NT2/D1 (cell line): ENCODE results near the gene NEK1.

Experiments used
- DNase-seq: peaks from one replicate; pipeline ENCODE4 v3.0.0-alpha.2; 2011; ENCODE audit warnings: low read depth, low spot score
- H3K27me3 ChIP-seq: 2 replicates; pipeline ENCODE4 v1.6.0; 2011; ENCODE audit warnings: mild to moderate bottlenecking; ENCODE audit not compliant: insufficient read length, insufficient read depth
- H3K36me3 ChIP-seq: 2 replicates; pipeline ENCODE4 v1.6.1; 2011; ENCODE audit warnings: mild to moderate bottlenecking, low read length, mixed read lengths; ENCODE audit not compliant: insufficient read depth, insufficient read length
- H3K4me1 ChIP-seq: 2 replicates; pipeline ENCODE4 v1.5.1; 2011; ENCODE audit not compliant: insufficient read depth, insufficient read length
- H3K4me3 ChIP-seq: 2 replicates; pipeline ENCODE4 v1.5.1; 2011; ENCODE audit warnings: low read depth; ENCODE audit not compliant: insufficient read length
- H3K9ac ChIP-seq: 2 replicates; pipeline ENCODE4 v1.6.0; 2011; ENCODE audit warnings: low read depth; ENCODE audit not compliant: insufficient read length
- H3K9me3 ChIP-seq: 2 replicates; pipeline ENCODE4 v1.5.1; 2011; ENCODE audit warnings: mild to moderate bottlenecking, low read length; ENCODE audit not compliant: insufficient read depth
- SUZ12 ChIP-seq: IDR thresholded peaks from 2 replicates; pipeline ENCODE4 v1.6.1; 2011; ENCODE audit not compliant: insufficient read length, insufficient read depth; ENCODE audit errors: extremely low read depth
- YY1 ChIP-seq: IDR thresholded peaks from 2 replicates; pipeline ENCODE4 v1.6.1; 2011; ENCODE audit not compliant: insufficient read length, insufficient read depth
- ZNF274 ChIP-seq: IDR thresholded peaks from 2 replicates; pipeline ENCODE4 v1.6.1; 2011; ENCODE audit warnings: mild to moderate bottlenecking, low read depth, low read length

The NEK1 gene

DNA sequence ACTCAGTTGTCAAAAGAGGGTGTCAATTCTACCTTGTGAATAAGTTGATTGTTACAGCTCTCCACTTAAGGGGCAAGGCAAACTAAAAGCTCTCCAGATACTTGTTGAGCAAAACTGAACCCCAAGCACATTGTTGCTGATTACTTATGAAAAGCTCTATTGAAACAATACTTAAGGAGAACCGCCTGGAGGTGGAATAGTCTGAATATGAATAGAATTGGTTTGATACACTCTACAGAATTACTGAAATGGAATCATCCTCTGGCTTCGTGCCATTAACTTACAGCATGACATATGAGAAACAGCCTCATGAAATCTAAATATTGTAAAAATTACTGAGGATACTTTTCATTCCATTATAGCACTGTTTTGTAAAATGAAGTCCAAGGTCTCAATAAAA lies 214.6 kb downstream of the NEK1 start:
- Histone ChIP-seq H3K4me1 (no peaks in the 10 kb centered on the region), H3K27me3 (no peaks in the 10 kb centered on the region), H3K4me3 (no peak overlapping the region), H3K9me3 (no peaks in the 10 kb centered on the region), H3K9ac (no peak overlapping the region), H3K36me3 (no peaks in the 10 kb centered on the region)
- TF ChIP-seq ZNF274 (no peak), SUZ12 (no peak), YY1 (no peak)
- no peak for DNase-seq

DNA sequence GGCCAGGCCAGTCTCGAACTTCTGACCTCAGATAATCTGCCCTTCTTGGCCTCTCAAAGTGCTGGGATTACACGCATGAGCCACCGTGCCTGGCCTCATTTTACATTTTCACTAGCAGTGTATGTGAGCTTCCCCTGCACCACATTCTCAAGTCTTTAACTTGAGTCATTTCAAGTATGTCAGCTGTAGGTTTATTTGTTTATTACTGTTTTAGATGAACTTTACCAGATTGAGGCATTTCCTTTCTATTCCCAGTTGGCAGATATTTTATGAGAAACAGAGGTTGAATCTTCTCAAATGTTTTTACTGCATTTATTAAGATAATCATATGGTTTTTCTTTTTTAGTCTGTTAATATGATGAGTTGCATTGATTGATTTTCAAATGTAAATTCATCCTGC lies 227.0 kb downstream of the NEK1 start:
- Histone ChIP-seq H3K4me1 (no peaks in the 10 kb centered on the region), H3K36me3 (no peaks in the 10 kb centered on the region), H3K27me3 (no peaks in the 10 kb centered on the region), H3K9me3 (no peaks in the 10 kb centered on the region), H3K9ac (no peak overlapping the region), H3K4me3 (no peak overlapping the region)
- DNase-seq = no peak
- no peak for TF ChIP-seq SUZ12
- no peak for TF ChIP-seq YY1
- no peak for TF ChIP-seq ZNF274

DNA sequence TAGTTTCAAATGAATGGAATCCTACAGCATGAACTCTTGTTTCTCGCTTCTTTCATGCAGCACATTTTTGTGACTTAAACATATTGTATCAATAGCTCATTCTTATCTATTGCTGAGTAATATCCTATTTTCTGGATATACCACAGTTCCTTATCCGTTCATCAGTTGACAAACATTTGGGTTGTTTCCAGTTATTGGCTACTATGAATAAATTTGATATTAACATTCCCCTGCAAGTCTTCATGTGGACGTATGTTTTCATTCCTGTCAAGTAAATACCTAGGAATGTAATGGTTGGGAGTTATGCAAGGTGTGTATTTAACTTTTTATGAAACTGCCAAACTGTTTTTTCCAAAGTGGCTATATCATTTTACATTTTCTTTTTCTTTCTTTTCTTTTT lies 227.6 kb downstream of the NEK1 start:
- Histone ChIP-seq H3K9me3 (no peaks in the 10 kb centered on the region), H3K4me3 (no peak overlapping the region), H3K9ac (no peak overlapping the region), H3K36me3 (no peaks in the 10 kb centered on the region), H3K4me1 (no peaks in the 10 kb centered on the region), H3K27me3 (no peaks in the 10 kb centered on the region)
- TF ChIP-seq SUZ12 (no peak), ZNF274 (no peak), YY1 (no peak)
- no peak for DNase-seq

DNA sequence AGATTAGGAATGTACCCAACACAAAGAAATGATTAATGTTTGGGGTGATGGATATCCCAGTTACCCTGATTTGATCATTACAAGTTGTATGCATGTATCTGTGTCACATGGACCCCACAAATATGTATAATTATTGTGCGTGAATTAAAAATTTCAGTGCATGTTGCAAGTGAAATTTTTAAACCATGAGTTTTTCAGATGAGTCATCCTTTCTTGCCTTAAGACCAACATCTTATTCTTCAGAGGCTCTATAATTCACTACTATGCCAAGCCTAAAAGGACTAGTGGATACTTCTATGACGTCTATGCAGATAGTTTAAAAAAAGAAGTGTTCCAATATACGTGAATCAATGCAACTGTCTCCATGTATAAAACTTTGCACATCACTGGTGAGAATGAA lies 228.7 kb downstream of the NEK1 start:
- Histone ChIP-seq H3K27me3 (no peaks in the 10 kb centered on the region), H3K9ac (no peak overlapping the region), H3K4me1 (no peaks in the 10 kb centered on the region), H3K4me3 (no peak overlapping the region), H3K9me3 (no peaks in the 10 kb centered on the region), H3K36me3 (no peaks in the 10 kb centered on the region)
- DNase-seq = no peak
- no peak for TF ChIP-seq SUZ12

DNA sequence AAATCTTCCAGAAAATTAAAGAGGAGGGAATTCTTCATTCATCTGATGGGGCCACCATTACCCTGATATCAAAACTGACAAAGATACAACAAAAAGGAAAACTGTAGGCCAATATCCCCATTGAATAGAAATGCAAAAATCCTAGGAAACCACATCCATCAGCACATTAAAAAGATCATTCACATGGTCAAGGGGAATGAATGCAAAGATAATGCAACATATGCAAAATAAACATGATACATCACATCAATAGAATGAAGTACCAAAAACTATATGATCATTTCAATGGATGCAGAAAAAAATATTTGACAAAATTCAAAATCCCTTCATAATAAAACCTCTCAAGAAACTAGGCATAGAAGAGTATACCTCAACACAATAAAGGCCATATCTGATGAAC lies 232.7 kb downstream of the NEK1 start:
- Histone ChIP-seq H3K9me3 (peaks cover 23% of the 10 kb centered on the region), H3K4me1 (no peaks in the 10 kb centered on the region), H3K27me3 (no peaks in the 10 kb centered on the region), H3K36me3 (no peaks in the 10 kb centered on the region), H3K9ac (no peak overlapping the region), H3K4me3 (no peak overlapping the region)
- no peak for DNase-seq
- TF ChIP-seq ZNF274 = no peak
- TF ChIP-seq SUZ12 = no peak
- TF ChIP-seq YY1 = no peak

DNA sequence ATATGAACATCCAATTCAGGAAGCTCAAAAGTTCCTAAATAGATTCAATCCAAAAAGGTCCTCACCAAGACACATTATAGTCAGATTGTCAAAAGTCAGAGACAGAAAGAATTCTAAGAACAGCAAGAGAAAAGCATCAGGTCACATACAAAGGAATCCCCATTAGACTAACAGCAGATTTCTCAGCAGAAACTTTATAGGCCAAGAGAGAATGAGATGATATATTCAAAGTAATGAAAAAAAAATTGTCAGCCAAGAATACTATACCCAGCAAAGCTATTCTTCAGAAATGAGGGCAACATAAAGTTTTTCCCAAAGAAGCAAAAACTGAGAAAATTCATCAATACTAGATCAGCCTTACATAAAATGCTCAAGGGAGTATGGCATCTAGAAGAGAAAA lies 235.0 kb downstream of the NEK1 start:
- no peak overlapping the region for H3K4me3 ChIP-seq
- H3K36me3 ChIP-seq = no peaks in the 10 kb centered on the region

DNA sequence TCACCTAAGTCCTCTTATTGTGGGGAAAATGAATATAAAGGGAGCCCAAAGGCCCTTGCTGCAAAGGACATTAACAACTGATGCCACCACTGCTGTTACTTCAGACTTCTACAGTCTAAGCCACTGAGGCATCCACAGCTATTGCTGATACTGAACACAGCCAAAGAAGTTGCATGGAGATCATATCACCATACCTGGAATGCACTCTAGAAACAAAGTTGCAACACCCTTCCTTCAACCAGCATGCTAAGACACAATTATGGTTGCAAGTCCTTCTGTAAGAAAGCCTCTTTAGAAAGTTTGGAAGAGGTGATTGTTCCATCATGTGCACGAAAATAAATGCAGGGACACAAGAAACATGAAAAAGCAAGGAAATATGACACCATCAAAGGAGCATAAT lies 236.0 kb downstream of the NEK1 start:
- no peak for DNase-seq
- no peaks in the 10 kb centered on the region for H3K27me3 ChIP-seq
- H3K9me3 ChIP-seq = peaks cover 23% of the 10 kb centered on the region
- H3K36me3 ChIP-seq = no peaks in the 10 kb centered on the region
- H3K4me1 ChIP-seq = no peaks in the 10 kb centered on the region
- H3K4me3 ChIP-seq = no peak overlapping the region
- TF ChIP-seq ZNF274 = no peak
- no peak for TF ChIP-seq YY1
- TF ChIP-seq SUZ12 = no peak
- no peak overlapping the region for H3K9ac ChIP-seq

More for the DNA sequence above, 235.0 kb downstream of the NEK1 start:
- TF ChIP-seq YY1 (no peak), SUZ12 (no peak), ZNF274 (no peak)
- no peak for DNase-seq
- Histone ChIP-seq H3K9me3 (peaks cover 23% of the 10 kb centered on the region), H3K9ac (no peak overlapping the region), H3K27me3 (no peaks in the 10 kb centered on the region), H3K4me1 (no peaks in the 10 kb centered on the region)

DNA sequence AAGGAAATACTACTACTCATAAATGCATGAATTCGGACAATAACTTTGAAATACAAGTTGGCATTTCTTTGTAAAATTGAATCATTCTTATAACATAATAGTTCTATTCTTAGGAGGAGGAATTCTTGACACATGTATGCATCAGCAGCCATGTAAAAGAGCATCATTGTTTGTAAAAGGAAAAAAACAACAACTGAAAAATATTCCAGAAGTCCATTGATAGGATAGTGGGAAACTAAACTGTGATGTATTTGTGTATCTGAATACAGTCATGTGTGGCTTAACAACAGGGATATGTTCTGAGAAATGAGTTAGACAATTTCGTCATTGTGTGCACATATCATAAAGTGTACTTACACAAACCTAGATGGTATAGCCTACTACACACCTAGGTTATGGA lies 239.6 kb downstream of the NEK1 start:
- no peak overlapping the region for H3K9ac ChIP-seq
- TF ChIP-seq YY1 (no peak), SUZ12 (no peak), ZNF274 (no peak)
- no peaks in the 10 kb centered on the region for H3K27me3 ChIP-seq
- no peaks in the 10 kb centered on the region for H3K36me3 ChIP-seq
- no peak for DNase-seq
- no peaks in the 10 kb centered on the region for H3K4me1 ChIP-seq
- H3K9me3 ChIP-seq = peaks cover 19% of the 10 kb centered on the region
- H3K4me3 ChIP-seq = no peak overlapping the region
